WTC11 (cell line): ENCODE results near the gene CORO1A.

Experiments used
- CBFB ChIP-seq: sonication (generic); formaldehyde crosslinking; IDR thresholded peaks from 2 replicates; pipeline ENCODE4 v1.8.1; 2022; ENCODE audit warnings: mild to moderate bottlenecking, low read depth, missing genetic modification reagents
- CTCF ChIP-seq: fragments of 200-600 bp; IDR thresholded peaks from 2 replicates; pipeline ENCODE4 v1.8.0; 2022; ENCODE audit warnings: antibody characterized with exemption
- FOXP1 ChIP-seq: sonication (generic); formaldehyde crosslinking; IDR thresholded peaks from 2 replicates; pipeline ENCODE4 v1.8.0; 2022; ENCODE audit warnings: missing genetic modification reagents, mild to moderate bottlenecking, moderate library complexity, borderline replicate concordance
- IRF1 ChIP-seq: sonication (generic); formaldehyde crosslinking; IDR thresholded peaks from 2 replicates; pipeline ENCODE4 v1.8.0; 2023; ENCODE audit warnings: missing genetic modification reagents
- JUN ChIP-seq: sonication (generic); formaldehyde crosslinking; IDR thresholded peaks from 2 replicates; pipeline ENCODE4 v1.8.0; 2023; ENCODE audit warnings: mild to moderate bottlenecking, missing genetic modification reagents
- NR1H2 ChIP-seq: sonication (generic); formaldehyde crosslinking; IDR thresholded peaks from 2 replicates; pipeline ENCODE4 v1.9.0; 2021; ENCODE audit warnings: mild to moderate bottlenecking, moderate library complexity, missing genetic modification reagents
- NR2C2 ChIP-seq: sonication (generic); formaldehyde crosslinking; IDR thresholded peaks from 2 replicates; pipeline ENCODE4 v1.8.0; 2022; ENCODE audit warnings: mild to moderate bottlenecking, missing genetic modification reagents
- SMAD3 ChIP-seq: sonication (generic); formaldehyde crosslinking; IDR thresholded peaks from 2 replicates; pipeline ENCODE4 v1.8.0; 2022; ENCODE audit warnings: missing genetic modification reagents, mild to moderate bottlenecking, borderline replicate concordance
- SP1 ChIP-seq: sonication (generic); formaldehyde crosslinking; conservative IDR thresholded peaks from 2 replicates; pipeline ENCODE4 v1.8.1; 2022; ENCODE audit warnings: missing genetic modification reagents
- TEAD4 ChIP-seq: sonication (generic); formaldehyde crosslinking; IDR thresholded peaks from 2 replicates; pipeline ENCODE4 v1.8.0; 2022; ENCODE audit warnings: mild to moderate bottlenecking, missing genetic modification reagents
- ZNF121 ChIP-seq: sonication (generic); formaldehyde crosslinking; IDR thresholded peaks from 2 replicates; pipeline ENCODE4 v1.8.0; 2023; ENCODE audit warnings: missing genetic modification reagents
- ZNF138 ChIP-seq: sonication (generic); formaldehyde crosslinking; conservative IDR thresholded peaks from 2 replicates; pipeline ENCODE4 v1.8.1; 2022; ENCODE audit warnings: mild to moderate bottlenecking, moderate library complexity, missing genetic modification reagents
- ZNF281 ChIP-seq: sonication (generic); formaldehyde crosslinking; IDR thresholded peaks from 2 replicates; pipeline ENCODE4 v1.8.0; 2023; ENCODE audit warnings: mild to moderate bottlenecking, missing genetic modification reagents
- ZNF423 ChIP-seq: fragments of 250-450 bp; sonication (Bioruptor Pico); IDR thresholded peaks from 2 replicates; pipeline ENCODE4 v2.1.2; 2022; ENCODE audit warnings: mild to moderate bottlenecking, moderate library complexity

GRCh38 chr16:30184096-30184890 lies 891 bp downstream of the CORO1A start:
- TF ChIP-seq SMAD3 (no peak), SP1 (CRISPR knock-in tag) (no peak), ZNF423 (CRISPR knock-in tag) (no peak), TEAD4 (CRISPR knock-in tag) (no peak), CTCF (no peak), JUN (CRISPR knock-in tag) (no peak), NR1H2 (CRISPR knock-in tag) (no peak), NR2C2 (CRISPR knock-in tag) (no peak), ZNF281 (no peak), FOXP1 (CRISPR knock-in tag) (no peak), CBFB (CRISPR knock-in tag) (no peak), IRF1 (no peak), ZNF121 (CRISPR knock-in tag) (no peak), ZNF138 (no peak)
